GM12801 (cell line): ENCODE measurements around the gene LRMDA.

Experiments
- CTCF ChIP-seq: IDR thresholded peaks from one replicate; pipeline ENCODE4 v1.5.1; 2011; ENCODE audit warnings: control low read depth; ENCODE audit not compliant: insufficient read length; ENCODE audit errors: extremely low read depth

The LRMDA gene

GRCh38 chr10:75643405-75643804 is 212.0 kb downstream of the LRMDA start:
- no peak for TF ChIP-seq CTCF

GRCh38 chr10:75643944-75644692 is 212.7 kb downstream of the LRMDA start:
- no peak for TF ChIP-seq CTCF

GRCh38 chr10:75645704-75646103 is 214.3 kb downstream of the LRMDA start:
- no peak for TF ChIP-seq CTCF

GRCh38 chr10:75646218-75646915 is 214.9 kb downstream of the LRMDA start:
- no peak for TF ChIP-seq CTCF

GRCh38 chr10:75646916-75647315 is 215.5 kb downstream of the LRMDA start:
- no peak for TF ChIP-seq CTCF

- TF ChIP-seq CTCF, result no peak
Measured at GRCh38 chr10:75647675-75648074, 216.3 kb downstream of the LRMDA start.

- no peak for TF ChIP-seq CTCF
Measured at GRCh38 chr10:75648351-75648750, 216.9 kb downstream of the LRMDA start.
